Left cardiac atrium (tissue), 4 donors: Measurements from ENCODE around the gene FTCDNL1. TPM values are rescaled to one million over a fixed set of nuclear protein-coding genes. Genes with fewer than 3 reads are reported as not detected.

Source experiments
- ATAC-seq, 2 donors: fragments of 200-7000 bp; cut with Tn5 transposase; one replicate each; pipeline ENCODE4 v1.9.1; 2020; ENCODE audit warnings: mild to moderate bottlenecking in 2 of 2, moderate library complexity in 2 of 2
- DNase-seq: peaks from one replicate; pipeline ENCODE4 v3.0.0-alpha.2; 2020
- intact Hi-C, 2 donors: fragments of 100-400 bp; cut with DNase I; formaldehyde crosslinking; loops; one replicate each; pipeline versions ENCODE4 v1.14.1 to v1.15.1; 2022 to 2023
- total RNA-seq, 2 donors: library from RNA; stranded (reverse); fragmentation: NEBNext Ultra II Directional; extraction: Animal tissue kit (Norgen Biotek cat#: 25700); gene quantifications; one replicate each; pipeline ENCODE4 v1.2.1, GENCODE V29; 2021
- donor health status: DM: no; HTN: yes; CAD: no.
- donor health status: DM: no; HTN: yes; CAD: no; lungs with severe emphysema.
- donor health status: DM: yes; HTN: yes; CAD: no.
- donor health status: Dilated cardiomyopathy.

FTCDNL1 gene
- total RNA-seq, 2 donors from 2014 or later = 3.4 to 7.8 TPM

- ATAC-seq = no peak
- no peak for DNase-seq
- intact Hi-C loops = no loop called here
Observed at GRCh38 chr2:199710551-199710950, 140.4 kb downstream of the FTCDNL1 start.

Other genes with a start within 250 kb of the FTCDNL1 start
- 10 to 100 TPM in 1 of 2 donors, 1 to 10 TPM in 1; 9.1 to 14.4 TPM for gene C2orf69, start 60.1 kb upstream of the FTCDNL1 start, total RNA-seq
- gene TYW5, start 104.3 kb upstream of the FTCDNL1 start, total RNA-seq = 1 to 10 TPM; 3.4 to 3.9 TPM
- 10 to 100 TPM; 18.3 to 23.4 TPM for gene MAIP1, start 104.4 kb upstream of the FTCDNL1 start, total RNA-seq